ENCODE results near the gene MYZAP. TPM values are rescaled to one million over a fixed set of nuclear protein-coding genes. Genes with fewer than 3 reads are reported as not detected.
A peak's percentile ranks its signal among the peaks of the same experiment; 100 is the strongest.

Gene MYZAP
- total and polyA plus RNA-seq, 2 of the 4 experiments (the other 2 are of a cell fraction), result not detected

GRCh38 chr15:57706405-57707209, 114.9 kb downstream of the MYZAP start, which contains the start of gene POLR2M (continued):
- TF ChIP-seq FOS (IDR thresholded peaks at IDR 0.05; ENCODE audit: low read depth, low read length), result peak; percentile 43; the same call in 1 of the 2 replicates
- TF ChIP-seq MAFK (IDR thresholded peaks at IDR 0.05; ENCODE audit: low read depth, low read length), result no peak
- TF ChIP-seq MXI1 (IDR thresholded peaks at IDR 0.05; ENCODE audit: borderline replicate concordance, low read depth, low read length), result peak; percentile 79

GRCh38 chr15:57708047-57708446, 116.3 kb downstream of the MYZAP start:
- peaks cover 22 to 36% of the 10 kb centered on the region in 2 experiments for H3K79me1 ChIP-seq (ENCODE audit: low read depth in 1 of 2, low read length in 2 of 2)
- H3K18ac ChIP-seq (ENCODE audit: low read depth, low read length), result no peak overlapping the region
- H2AFZ ChIP-seq (replicated peaks; ENCODE audit: low read length, poor library complexity), result no peak overlapping the region
- no peak overlapping the region for H4K5ac ChIP-seq (ENCODE audit: low read depth, low read length)
- no peak overlapping the region for H2BK20ac ChIP-seq (ENCODE audit: low read depth, low read length)
- BruUV-seq (replicated peaks), result no TSS peak
- no peak overlapping the region for H2BK15ac ChIP-seq (ENCODE audit: low read depth, low read length)
- ATAC-seq (ENCODE audit: low read depth) (no peak), DNase-seq (peak; percentile 64)
- H4K8ac ChIP-seq (ENCODE audit: low read depth in 2 of 2, low read length in 2 of 2), result no peak overlapping the region
- H4K91ac ChIP-seq (ENCODE audit: insufficient read depth, low read depth, low read length), result no peak overlapping the region
- intact Hi-C loops (cut with micrococcal nuclease) (loop anchor here (5.0 kb wide), 1 partner anchor 151 kb away; no protein-coding TSS in a partner anchor), in situ Hi-C loops (cut with MboI; ENCODE audit: low sequenced_read_pairs) (no loop called here), dilution Hi-C loops (cut with HindIII; ENCODE audit: low sequenced_read_pairs, unreplicated experiment) (no loop called here)
- H3K9me3 ChIP-seq (ENCODE audit: control insufficient read depth, insufficient read depth, low read length), result no peaks in the 10 kb centered on the region
- H2AK9ac ChIP-seq (replicated peaks; ENCODE audit: low read depth, low read length, poor library complexity), result no peak overlapping the region
- ChIA-PET POLR2A (ENCODE audit: unreplicated experiment) (no interaction called here), CTCF (interaction anchor here (1.2 kb wide), 1 partner anchor 40 kb away, joined by 4 read pairs; no protein-coding TSS in a partner anchor)
- peaks cover 5% of the 10 kb centered on the region for H3K9me1 ChIP-seq (ENCODE audit: insufficient read depth, low read length)
- H3K56ac ChIP-seq (ENCODE audit: extremely low read depth, insufficient read depth, low read length), result no peak overlapping the region
- peak overlapping the region; percentile 32; the same call in 1 of the 2 replicates for H3K23ac ChIP-seq (ENCODE audit: low read depth, low read length)
- no peak overlapping the region for H3K14ac ChIP-seq (replicated peaks; ENCODE audit: low read depth, low read length)
- no CpG with 5 or more reads among the region's 4 CpGs for WGBS, 2 experiments (ENCODE audit: extremely low coverage in 2 of 2, insufficient read length in 1 of 2)
- H2BK5ac ChIP-seq (ENCODE audit: low read depth, low read length, poor library complexity, severe bottlenecking), result no peak overlapping the region
- H2AK5ac ChIP-seq (ENCODE audit: low read depth, low read length), result no peak overlapping the region
- H3K4me3 ChIP-seq (ENCODE audit: insufficient read depth, low read depth, low read length), result peak overlapping the region; percentile 95; the same call in 1 of the 2 replicates
- peaks cover 20% of the 10 kb centered on the region for H3K36me3 ChIP-seq (ENCODE audit: control insufficient read depth, insufficient read depth, low read length)
- no peak overlapping the region for H2BK120ac ChIP-seq (ENCODE audit: low read depth, low read length)
- no peaks in the 10 kb centered on the region for H3K27me3 ChIP-seq (ENCODE audit: control insufficient read depth, insufficient read depth, low read length)
- no peak overlapping the region for H3K9ac ChIP-seq (ENCODE audit: low read depth, low read length)
- no peaks in the 10 kb centered on the region for H4K20me1 ChIP-seq (ENCODE audit: insufficient read depth, low read length)
- H3K4me2 ChIP-seq (ENCODE audit: low read depth, low read length), result peak overlapping the region; percentile 95
- no peaks in the 10 kb centered on the region for H3K4me1 ChIP-seq (ENCODE audit: control insufficient read depth, insufficient read depth, low read length)
- no peak overlapping the region for H3K27ac ChIP-seq (ENCODE audit: insufficient read depth, low read length)
- H3K4ac ChIP-seq (ENCODE audit: low read depth, low read length), result no peak overlapping the region
- TF ChIP-seq USF2 (IDR thresholded peaks at IDR 0.05; ENCODE audit: low read depth, low read length) (no peak), POLR2A (IDR thresholded peaks at IDR 0.05; ENCODE audit: low read depth, low read length) (no peak), NFE2L2 (IDR thresholded peaks at IDR 0.05; ENCODE audit: low read depth, low read length) (no peak), FOS (IDR thresholded peaks at IDR 0.05; ENCODE audit: low read depth, low read length) (no peak), ELK1 (IDR thresholded peaks at IDR 0.05; ENCODE audit: borderline replicate concordance, low read depth, low read length) (no peak), RFX5 (IDR thresholded peaks at IDR 0.05; ENCODE audit: low read depth, low read length) (no peak), MXI1 (IDR thresholded peaks at IDR 0.05; ENCODE audit: borderline replicate concordance, low read depth, low read length) (no peak), CEBPB (IDR thresholded peaks at IDR 0.05; ENCODE audit: low read depth, low read length) (no peak; the same call in 1 of the 2 replicates), BHLHE40 (IDR thresholded peaks at IDR 0.05; ENCODE audit: low read depth, low read length) (no peak), CTCF (conservative IDR thresholded peaks at IDR 0.05; ENCODE audit: low read depth, low read length) (no peak), MAZ (IDR thresholded peaks at IDR 0.05; ENCODE audit: borderline replicate concordance, low read depth, low read length) (no peak)
